Panc1 (cell line): ENCODE data around the gene LAMC3. TPM values are rescaled to one million over a fixed set of nuclear protein-coding genes. Genes with fewer than 3 reads are reported as not detected.

Source experiments
- ATAC-seq: fragments of 200-7000 bp; cut with Tn5 transposase; 2 replicates; pipeline ENCODE4 v1.9.1; 2020; ENCODE audit warnings: mild to moderate bottlenecking, moderate library complexity
- BruUV-seq: library from RNA; stranded (reverse); fragments of 400-500 nt; replicated peaks from 2 replicates; lab custom pipeline; 2021; lab: Mats Ljungman, UMichigan
- CTCF ChIA-PET: fragments of 300-600 bp; sonication (Branson Sonifier 250); formaldehyde crosslinking; loops from one replicate; lab custom pipeline; 2022; ENCODE audit warnings: antibody characterized with exemption; lab: Charles Lee
- POLR2A ChIA-PET: fragments of 300-600 bp; sonication (Branson Sonifier 250); formaldehyde crosslinking; loops from one replicate; lab custom pipeline; 2022; ENCODE audit warnings: antibody characterized with exemption; lab: Charles Lee
- DNase-seq: peaks from one replicate; pipeline ENCODE4 v3.0.0-alpha.2; 2010; ENCODE audit warnings: low read depth, low spot score
- H3K27ac ChIP-seq: 2 replicates; pipeline ENCODE4 v1.5.1; 2011; ENCODE audit warnings: mild to moderate bottlenecking, low read length, inconsistent platforms
- H3K27me3 ChIP-seq: fragments of 200-500 bp; sonication (Bioruptor generic); 2 replicates; pipeline ENCODE4 v1.6.0; 2014; ENCODE audit warnings: low read length, inconsistent platforms; ENCODE audit not compliant: control insufficient read depth, insufficient read depth
- H3K36me3 ChIP-seq: fragments of 200-500 bp; sonication (Bioruptor generic); 2 replicates; pipeline ENCODE4 v1.5.1; 2014; ENCODE audit warnings: inconsistent platforms, mild to moderate bottlenecking, low read length, moderate library complexity; ENCODE audit not compliant: control insufficient read depth, insufficient read depth
- H3K4me1 ChIP-seq: 2 replicates; pipeline ENCODE4 v1.5.1; 2011; ENCODE audit warnings: inconsistent platforms, mild to moderate bottlenecking, low read length, moderate library complexity; ENCODE audit not compliant: control insufficient read depth, insufficient read depth
- H3K4me3 ChIP-seq, 2 experiments: 2 replicates each; pipeline ENCODE4 v1.5.1; 2011 to 2012; ENCODE audit warnings: low read depth in 2 of 2, low read length in 2 of 2, mild to moderate bottlenecking in 2 of 2, inconsistent platforms in 1 of 2, moderate library complexity in 1 of 2
- H3K9me3 ChIP-seq: fragments of 200-500 bp; sonication (Bioruptor generic); 2 replicates; pipeline ENCODE4 v1.5.1; 2014; ENCODE audit warnings: low read depth, mild to moderate bottlenecking, inconsistent platforms, low read length, moderate library complexity; ENCODE audit not compliant: control insufficient read depth, insufficient read depth
- CTCF ChIP-seq: fragments of 450-650 bp; IDR thresholded peaks from 2 replicates; pipeline ENCODE4 v1.5.1; 2017; ENCODE audit warnings: mild to moderate bottlenecking
- POLR2AphosphoS5 ChIP-seq: IDR thresholded peaks from 2 replicates; pipeline ENCODE4 v1.6.1; 2012; ENCODE audit warnings: mild to moderate bottlenecking, low read depth, low read length, moderate library complexity
- REST ChIP-seq, 2 experiments: IDR thresholded peaks; 2 replicates each; pipeline ENCODE4 v1.6.1; 2011 to 2012; ENCODE audit warnings: low read depth in 2 of 2, control low read depth in 1 of 2, low read length in 1 of 2, mild to moderate bottlenecking in 1 of 2, moderate library complexity in 1 of 2; ENCODE audit not compliant: insufficient read depth in 1 of 2
- SIN3A ChIP-seq: IDR thresholded peaks from 2 replicates; pipeline ENCODE4 v1.6.1; 2012; ENCODE audit warnings: low read depth, mild to moderate bottlenecking, low read length, moderate library complexity, borderline replicate concordance; ENCODE audit not compliant: insufficient read depth
- TCF7L2 ChIP-seq: IDR thresholded peaks from 2 replicates; pipeline ENCODE4 v1.6.1; 2011; ENCODE audit warnings: mild to moderate bottlenecking, low read depth, low read length, inconsistent platforms
- in situ Hi-C: cut with HindIII; loops from 2 replicates; pipeline ENCODE4 v1.10.0; 2016; ENCODE audit warnings: low sequenced_read_pairs, low pct_unique_long_range_greater_than_20kb
- intact Hi-C: fragments of 100-400 bp; cut with micrococcal nuclease; formaldehyde crosslinking; loops from one replicate; pipeline ENCODE4 v1.10.0; 2022; ENCODE audit not compliant: unreplicated experiment
- total RNA-seq: library from RNA; stranded (reverse); gene quantifications from one replicate; pipeline ENCODE4 v1.2.1, GENCODE V29; 2021; ENCODE audit not compliant: unreplicated experiment

Gene LAMC3
- total RNA-seq, 1 experiment from 2014 or later: 16.4 TPM

- no peaks in the 10 kb centered on the region for H3K27me3 ChIP-seq
- no peaks in the 10 kb centered on the region for H3K9me3 ChIP-seq
- TF ChIP-seq POLR2AphosphoS5 (no peak), TCF7L2 (no peak), CTCF (no peak)
- BruUV-seq: no TSS peak
- ATAC-seq: no peak
- CTCF ChIA-PET: interaction anchor here (0.6 to 1.2 kb wide), 2 partner anchors 28 to 279 kb away, joined by 4 read pairs; no protein-coding TSS in a partner anchor
- DNase-seq: no peak
- no peaks in the 10 kb centered on the region for H3K36me3 ChIP-seq
- in situ Hi-C loops: no loop called here
- no peak overlapping the region for H3K27ac ChIP-seq
- intact Hi-C loops: loop anchor here (5.0 kb wide), 1 partner anchor 280 kb away; no protein-coding TSS in a partner anchor
- POLR2A ChIA-PET: no interaction called here
- H3K4me3 ChIP-seq: no peak overlapping the region
- H3K4me1 ChIP-seq: no peaks in the 10 kb centered on the region
Observed at GRCh38 chr9:131056781-131057506, 48.0 kb downstream of the LAMC3 start.

GRCh38 chr9:131060900-131061630 is 52.1 kb downstream of the LAMC3 start:
- in situ Hi-C loops (no loop called here), intact Hi-C loops (no loop called here)
- no peak for DNase-seq
- ChIA-PET POLR2A (no interaction called here), CTCF (no interaction called here)
- H3K9me3 ChIP-seq: no peaks in the 10 kb centered on the region
- BruUV-seq: no TSS peak
- H3K4me3 ChIP-seq: no peak overlapping the region
- H3K4me1 ChIP-seq: no peaks in the 10 kb centered on the region
- no peak overlapping the region for H3K27ac ChIP-seq
- no peak for ATAC-seq
- TF ChIP-seq TCF7L2: no peak
- no peak for TF ChIP-seq REST (IDR thresholded peaks at IDR 0.05; ENCODE audit: insufficient read depth in 1 of 2, low read depth in 2 of 2, low read length in 1 of 2)
- no peak for TF ChIP-seq SIN3A
- TF ChIP-seq CTCF: no peak
- TF ChIP-seq POLR2AphosphoS5: no peak
- H3K36me3 ChIP-seq: no peaks in the 10 kb centered on the region
- no peaks in the 10 kb centered on the region for H3K27me3 ChIP-seq
